ENCODE data around the gene CISD1.

DNA sequence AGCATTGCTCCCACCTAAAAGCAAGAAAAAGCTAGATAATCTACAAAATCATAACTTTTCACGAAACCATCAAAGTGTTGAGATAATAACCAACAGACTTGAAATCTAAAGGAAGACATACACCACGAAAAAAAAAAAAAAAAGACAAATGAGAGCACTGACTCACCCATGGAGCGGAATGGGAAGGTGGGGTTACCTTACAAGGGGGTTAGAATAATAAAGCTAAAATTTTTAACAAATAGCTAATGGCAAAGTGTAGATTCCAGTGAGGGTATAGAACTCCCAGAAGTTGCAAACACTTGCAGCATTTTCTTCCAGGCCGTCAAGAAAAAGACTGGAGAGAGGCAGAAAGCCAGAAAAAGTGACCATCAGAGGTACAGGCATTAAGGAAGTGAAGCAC is 28.4 kb upstream of the CISD1 start:
- no peak for TF ChIP-seq POLR2AphosphoS5 (IDR thresholded peaks at IDR 0.05)
- TF ChIP-seq CTCF (IDR thresholded peaks at IDR 0.05), result no peak
- TF ChIP-seq POLR2A (IDR thresholded peaks at IDR 0.05; ENCODE audit: low read depth), result no peak
